DMS153 treated with DMSO at 0.1 percent for 48 hours (cell line): ENCODE data around the gene SDC3.
"Not testable (repeated sequence)": the region's sequence is repeated elsewhere in the genome, so short reads cannot be mapped to it uniquely, and the experiment has no call there.

Experiments
- DNase-seq: peaks from one replicate; lab custom pipeline; 2025; ENCODE audit not compliant: unreplicated experiment; lab: John Stamatoyannopoulos, UW

The SDC3 gene

DNA sequence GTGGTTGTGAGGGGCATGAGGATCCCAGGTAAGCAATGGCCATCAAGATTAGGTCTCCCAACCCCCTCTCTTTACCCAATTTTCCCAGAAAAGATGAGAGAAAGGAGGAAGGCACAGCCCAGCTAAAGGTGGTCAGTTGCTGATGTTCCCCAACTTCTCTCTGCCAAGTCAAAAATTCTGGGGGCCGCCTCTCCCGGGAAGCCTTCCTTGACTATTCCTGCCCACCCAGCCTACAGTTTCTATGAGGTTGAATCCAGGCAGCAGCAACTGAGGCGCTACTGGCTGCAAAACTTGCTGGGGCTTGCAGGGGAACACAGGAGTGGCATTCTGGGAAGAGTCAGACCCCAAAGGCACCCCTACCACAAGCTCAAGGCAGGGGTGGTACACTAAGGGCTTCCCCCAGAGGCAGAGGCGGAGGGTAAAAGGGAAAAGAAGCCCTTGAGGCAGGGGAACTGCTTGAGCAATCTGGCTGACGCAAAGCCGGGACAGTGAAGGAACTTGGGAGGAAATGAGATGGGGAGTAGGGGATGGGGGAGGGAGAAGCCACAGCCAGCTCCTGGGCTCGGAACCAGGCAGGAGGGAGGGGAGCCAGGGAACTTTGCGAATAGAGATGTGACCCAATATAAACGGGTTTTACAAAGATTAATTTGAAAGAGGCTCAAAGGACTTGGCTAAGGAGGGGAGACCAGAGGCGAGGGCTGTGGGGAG, 31.2 kb downstream of the SDC3 start:
- DNase-seq: no peak

DNA sequence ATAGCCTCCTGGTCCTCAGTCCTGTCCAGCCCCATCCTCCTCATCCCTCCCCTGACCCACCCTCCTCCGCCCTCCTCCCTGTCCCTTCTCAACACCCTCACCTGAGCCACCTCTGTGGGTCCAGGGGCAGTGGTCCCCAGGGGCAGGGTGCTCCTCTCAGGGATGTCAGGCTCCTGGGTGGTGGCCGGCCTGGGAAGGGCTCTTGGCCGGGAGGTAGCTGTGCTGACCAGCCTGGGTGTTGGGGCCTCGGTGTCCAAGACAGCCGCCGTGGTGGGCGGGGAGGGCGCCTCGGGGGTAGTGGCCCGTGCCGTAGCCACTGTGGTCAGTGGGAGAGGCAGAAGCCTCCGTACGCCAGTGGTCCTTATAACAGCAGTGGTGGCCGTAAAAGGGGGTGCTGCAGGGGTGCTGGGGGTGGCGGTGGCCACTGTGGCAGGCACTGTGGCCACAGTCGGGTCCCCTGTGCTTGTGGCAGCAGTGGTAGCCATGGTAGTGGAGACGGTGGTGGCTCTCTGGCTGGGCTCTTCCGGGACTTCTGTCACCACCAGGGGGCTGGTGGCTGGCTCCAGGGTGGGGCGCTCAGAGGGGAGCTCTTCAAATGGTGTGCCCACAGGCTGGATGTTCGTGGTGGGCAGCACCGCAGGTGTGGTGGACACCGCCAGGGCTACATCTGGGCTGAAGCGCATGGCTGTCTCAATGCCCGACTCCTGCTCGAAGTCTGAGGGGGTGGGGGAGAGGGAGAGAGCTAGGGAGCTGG, 31.9 kb downstream of the SDC3 start:
- DNase-seq: no peak

DNA sequence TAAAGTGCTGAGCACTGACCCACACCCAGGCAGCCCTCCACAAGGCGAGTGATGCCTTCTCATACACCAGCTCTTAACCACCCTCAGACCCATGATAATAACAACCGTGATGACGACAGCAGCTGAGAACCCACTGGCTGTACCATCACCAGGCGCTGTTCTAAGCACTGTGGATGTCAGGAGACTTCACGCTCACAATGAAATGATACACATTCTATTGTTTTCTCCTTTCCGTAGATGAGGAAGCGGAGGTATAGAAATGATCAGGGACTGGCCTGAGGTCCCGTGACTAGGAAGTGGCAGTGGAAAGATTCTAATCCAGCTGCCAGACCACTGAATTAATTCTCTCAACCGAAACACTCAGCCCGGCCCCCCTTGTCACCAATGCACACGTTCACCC, 32.6 kb downstream of the SDC3 start:
- DNase-seq: no peak

GRCh38 chr1:30875197-30875596, 33.4 kb downstream of the SDC3 start:
- no peak for DNase-seq

DNA sequence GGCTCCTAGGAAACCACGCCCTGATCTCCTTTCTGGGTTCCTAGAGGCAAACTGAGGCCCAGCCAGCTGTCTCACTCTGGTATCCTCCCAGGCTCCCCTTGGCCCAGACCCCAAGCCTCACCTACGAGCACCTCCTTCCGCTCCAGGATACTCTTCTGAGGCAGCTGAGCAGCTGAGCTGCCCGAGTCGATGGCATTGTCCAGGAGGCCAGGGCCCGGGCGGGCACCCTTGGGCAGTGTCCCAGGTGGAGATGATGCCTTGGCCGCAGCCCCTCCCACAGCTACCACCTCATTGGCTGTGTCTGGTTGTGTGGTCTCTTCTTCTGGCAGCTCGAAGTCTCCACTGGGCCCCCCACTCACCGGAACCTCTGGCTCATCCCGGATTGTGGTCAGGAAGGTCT, 34.4 kb downstream of the SDC3 start:
- DNase-seq: no peak

DNA sequence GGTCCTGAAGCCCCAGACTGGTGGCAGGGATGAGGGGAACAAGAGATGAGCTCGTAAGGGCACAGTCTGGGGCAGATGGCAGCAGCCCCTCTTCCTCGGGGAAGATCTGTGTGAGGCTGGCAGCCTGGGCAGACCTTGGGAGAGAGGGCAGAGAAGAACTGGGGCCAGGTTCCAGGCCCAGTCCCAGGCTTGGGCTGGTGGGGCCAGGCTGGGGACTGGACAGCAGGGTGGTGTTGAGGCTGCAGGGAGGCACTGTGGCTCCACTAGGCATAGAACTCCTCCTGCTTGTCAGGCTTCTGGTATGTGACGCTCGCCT, 35.7 kb downstream of the SDC3 start:
- DNase-seq: no peak

DNA sequence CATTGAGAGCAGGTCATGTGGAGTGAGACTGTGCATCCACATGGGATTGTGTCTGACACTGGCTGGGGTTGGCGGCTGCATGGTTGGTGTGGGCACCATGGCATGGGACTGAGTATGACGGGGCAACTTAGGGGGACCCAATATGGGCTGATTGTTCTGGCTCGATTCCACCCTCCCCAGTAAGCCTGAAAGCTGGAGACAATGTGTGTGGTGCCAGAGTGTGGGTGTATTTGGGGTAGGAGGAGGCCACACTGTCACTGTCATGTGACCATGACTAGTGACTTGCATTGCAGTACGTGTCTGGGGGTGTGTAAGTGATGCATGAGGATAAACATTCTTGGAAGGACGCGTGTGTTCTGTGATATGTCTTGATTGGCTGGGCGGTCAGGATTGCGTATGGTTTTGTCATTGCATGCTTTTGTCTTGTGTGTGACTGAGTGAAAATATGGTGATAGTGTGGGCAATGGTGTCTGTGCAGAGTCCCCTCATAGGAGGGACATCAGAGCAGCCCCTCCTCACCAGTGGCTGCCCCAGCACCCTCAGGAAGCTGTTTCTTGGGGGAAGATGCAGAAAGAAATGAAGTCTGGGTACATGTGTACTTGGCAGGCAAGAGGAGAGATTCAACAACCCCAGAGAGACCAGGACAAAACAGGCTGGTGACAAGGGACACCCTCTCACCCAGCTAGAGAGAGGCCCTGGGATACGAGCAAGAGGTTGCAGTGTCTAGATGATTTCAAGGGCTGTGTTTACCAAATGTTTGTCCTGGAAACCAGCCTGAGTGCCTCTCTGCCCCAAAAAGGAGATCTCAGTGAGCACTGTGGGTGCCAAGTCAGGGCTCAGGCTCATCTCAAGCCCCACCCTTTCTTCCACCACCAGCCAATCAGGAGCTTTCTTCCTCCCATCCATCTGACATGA, 36.3 kb downstream of the SDC3 start:
- peak; percentile 23 for DNase-seq

- no peak for DNase-seq
These were observed 37.2 kb downstream of the SDC3 start for GRCh38 chr1:30871276-30871871.

- DNase-seq: no peak
These were observed 37.9 kb downstream of the SDC3 start for GRCh38 chr1:30870656-30871055.

- DNase-seq: no peak
These were observed 38.5 kb downstream of the SDC3 start for GRCh38 chr1:30870035-30870434.

- no peak for DNase-seq
These were observed 39.6 kb downstream of the SDC3 start for GRCh38 chr1:30868833-30869435.

- DNase-seq: not testable (repeated sequence)
These were observed 40.5 kb downstream of the SDC3 start for GRCh38 chr1:30868057-30868456.

GRCh38 chr1:30867537-30867936, 41.0 kb downstream of the SDC3 start:
- no peak for DNase-seq

GRCh38 chr1:30866594-30866993, 42.0 kb downstream of the SDC3 start:
- DNase-seq: no peak

DNA sequence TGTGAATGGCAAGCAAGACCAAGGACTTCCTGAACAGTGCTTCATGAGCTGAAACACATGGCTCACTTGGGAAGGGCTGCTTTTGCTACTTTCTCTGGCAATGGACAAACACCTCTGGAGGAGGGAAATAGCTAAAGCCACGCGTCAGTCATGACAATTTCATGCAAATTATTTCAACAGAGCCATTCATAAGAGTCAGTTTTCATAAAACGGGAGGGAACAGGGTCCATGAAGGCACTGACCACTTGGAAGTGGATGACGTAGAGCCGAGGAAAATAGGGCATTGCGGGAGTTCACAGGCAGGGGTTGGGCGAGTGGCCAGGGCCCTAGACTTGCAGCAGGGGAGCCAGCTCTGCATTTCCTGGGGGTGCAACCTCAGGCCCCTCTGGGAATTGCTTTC, 43.9 kb downstream of the SDC3 start:
- no peak for DNase-seq

DNA sequence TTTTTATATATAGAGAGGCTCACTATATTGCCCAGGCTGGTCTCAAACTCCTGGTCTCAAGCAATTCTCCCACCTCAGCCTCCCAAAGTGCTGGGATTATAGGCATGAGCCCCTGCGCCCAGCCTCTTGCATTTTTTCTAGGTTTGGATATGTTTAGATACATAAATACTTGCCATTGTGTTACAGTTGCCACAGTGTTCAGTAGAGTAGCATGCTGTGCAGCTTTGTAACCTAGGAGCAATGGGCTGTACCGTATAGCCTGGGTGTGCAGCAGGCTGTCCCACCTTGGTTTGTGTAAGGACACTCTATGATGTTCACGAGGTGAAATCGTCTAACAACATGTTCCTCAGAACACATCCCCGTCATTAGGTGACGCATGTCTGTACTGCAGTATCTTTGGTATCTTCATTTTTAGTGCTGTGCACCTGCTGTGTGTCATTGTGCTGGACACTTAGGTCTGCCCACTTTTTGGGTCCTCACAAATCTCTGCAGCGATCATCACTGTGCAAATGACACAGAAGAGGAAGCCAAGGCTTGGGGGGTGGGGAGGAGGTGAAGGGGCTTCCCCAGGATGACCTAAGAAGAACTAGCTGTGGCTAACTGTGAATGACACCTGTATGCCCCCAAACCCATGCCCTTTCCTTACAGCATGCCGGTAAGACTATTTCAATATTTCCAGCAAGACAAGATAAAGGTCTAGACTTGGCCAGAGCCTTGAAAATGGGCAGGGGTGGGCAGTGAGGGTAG, 44.5 kb downstream of the SDC3 start:
- DNase-seq: no peak

- DNase-seq: no peak
These were observed 48.3 kb downstream of the SDC3 start for GRCh38 chr1:30860320-30860652.

GRCh38 chr1:30857964-30858363, 50.6 kb downstream of the SDC3 start:
- no peak for DNase-seq

DNA sequence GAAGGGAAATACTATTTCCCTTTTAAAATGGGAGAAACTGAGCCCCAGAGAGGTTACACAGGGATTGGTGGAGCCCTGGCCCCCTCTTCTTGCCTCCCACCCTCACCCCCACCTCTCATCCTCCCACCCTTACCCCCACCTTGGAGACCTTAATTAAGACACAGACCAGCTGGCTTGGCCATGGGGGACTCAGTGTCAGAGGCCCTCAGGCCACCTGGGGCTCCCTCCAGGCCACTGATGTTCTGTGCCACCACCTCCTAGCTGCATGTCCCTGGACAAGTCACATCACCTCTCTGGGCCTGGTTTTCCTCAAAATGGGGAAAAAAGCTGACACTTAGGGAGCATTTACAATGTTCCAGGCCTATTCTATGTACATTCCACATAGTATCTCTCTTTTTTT, 51.5 kb downstream of the SDC3 start:
- DNase-seq: no peak

- peak; percentile 100 for DNase-seq
These were observed 52.2 kb downstream of the SDC3 start for GRCh38 chr1:30856260-30856790.
